Activated CD4-positive, CD25-positive, alpha-beta regulatory T cell treated with anti-CD3 and anti-CD28 coated beads, Interleukin-2, amount 50 U/mL, for 72 hours (primary cell): ENCODE measurements around the gene NANP.
"Not testable (repeated sequence)": the region's sequence is repeated elsewhere in the genome, so short reads cannot be mapped to it uniquely, and the experiment has no call there.

ENCODE experiments used
- DNase-seq: peaks from one replicate; pipeline ENCODE4 v3.0.0; 2021

The NANP gene

DNA sequence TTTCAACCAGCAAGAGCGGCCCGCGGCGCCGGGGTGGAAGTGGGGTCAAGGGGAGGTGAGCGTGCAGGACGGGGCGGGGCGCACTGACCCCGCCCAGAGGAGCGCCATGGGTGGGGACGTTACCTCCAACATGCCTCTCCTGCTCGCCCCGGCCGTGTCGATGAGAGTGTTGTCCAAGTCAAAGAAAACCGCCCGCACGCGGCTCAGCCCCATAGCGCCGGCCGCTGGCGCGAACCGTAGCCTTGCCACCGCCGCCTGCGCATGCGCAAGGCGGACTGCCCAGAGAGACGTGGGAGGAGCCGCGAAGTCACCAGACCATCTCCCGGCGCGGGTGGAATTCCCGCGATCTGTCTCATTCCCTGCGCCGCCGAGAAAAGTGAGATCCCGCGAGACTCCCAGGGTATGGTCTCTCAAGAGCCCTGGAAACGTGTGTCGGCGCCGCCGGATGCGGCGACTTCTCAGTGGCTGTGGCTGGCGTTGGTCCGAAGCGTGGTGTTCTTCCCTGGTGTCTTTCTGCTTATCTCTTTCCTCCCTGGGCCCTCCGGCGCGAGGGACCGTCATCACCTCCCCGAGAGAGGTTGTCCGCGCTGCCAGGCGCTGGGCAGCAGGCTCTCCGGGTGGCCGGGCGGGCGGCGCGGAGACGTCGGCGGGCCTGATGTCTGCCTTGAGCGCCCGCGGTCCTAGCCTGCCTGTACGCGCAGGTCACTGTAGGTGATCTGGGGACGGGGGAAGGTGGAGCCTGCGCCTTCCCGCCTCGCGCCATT is at the start of gene NANP:
Gene NANP, minus strand, starts transcription at position 279 of the 764 bp plus-strand sequence. Its CDS starts 66 bp downstream, at position 213.
- peak; percentile 90 for DNase-seq

- no peak for DNase-seq
Measured at GRCh38 chr20:25672659-25673235, 48.9 kb upstream of the NANP start.

GRCh38 chr20:25669826-25670422 is 46.1 kb upstream of the NANP start:
- DNase-seq: no peak

GRCh38 chr20:25668446-25668845 is 44.6 kb upstream of the NANP start:
- no peak for DNase-seq

DNA sequence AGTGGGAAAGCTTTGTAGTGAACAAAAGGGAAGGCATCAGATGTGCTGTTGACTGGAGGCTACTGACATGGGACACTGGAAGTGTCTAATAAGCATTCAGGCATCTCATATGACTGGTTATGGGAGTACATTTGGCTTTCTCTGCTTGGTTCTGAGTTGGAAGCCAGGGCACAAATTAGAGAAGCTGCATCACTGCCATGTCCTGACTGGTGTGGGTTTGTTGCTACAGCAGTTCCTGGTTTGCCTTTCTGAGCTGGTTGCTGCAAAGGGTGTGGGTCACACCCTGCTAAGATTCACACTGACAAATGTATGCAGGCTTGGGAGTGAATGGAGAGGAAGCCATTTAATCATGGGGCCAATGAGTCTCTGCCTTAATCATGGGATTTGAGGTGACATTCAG is 36.2 kb upstream of the NANP start:
- no peak for DNase-seq

- no peak for DNase-seq
Measured at GRCh38 chr20:25654487-25654886, 30.7 kb upstream of the NANP start.

DNA sequence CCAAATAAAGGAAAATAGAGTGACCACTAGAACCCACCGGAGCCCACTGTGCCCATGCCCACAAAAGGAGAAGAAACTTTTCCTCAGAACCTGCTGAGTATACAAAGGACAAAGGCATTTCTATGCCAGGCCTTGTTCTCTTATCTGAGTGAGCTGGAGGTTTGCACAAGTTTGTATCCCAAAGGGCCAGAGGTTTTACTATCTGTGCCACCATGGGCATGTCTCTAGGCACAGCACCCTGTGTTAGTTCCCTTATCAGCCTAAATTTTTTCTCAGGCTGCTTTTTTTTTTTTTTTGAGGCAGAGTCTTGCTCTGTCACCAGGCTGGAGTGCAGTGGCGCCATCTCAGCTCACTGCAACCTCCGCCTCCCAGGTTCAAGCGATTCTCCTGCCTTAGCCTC is 29.1 kb upstream of the NANP start:
- not testable (repeated sequence) for DNase-seq

DNA sequence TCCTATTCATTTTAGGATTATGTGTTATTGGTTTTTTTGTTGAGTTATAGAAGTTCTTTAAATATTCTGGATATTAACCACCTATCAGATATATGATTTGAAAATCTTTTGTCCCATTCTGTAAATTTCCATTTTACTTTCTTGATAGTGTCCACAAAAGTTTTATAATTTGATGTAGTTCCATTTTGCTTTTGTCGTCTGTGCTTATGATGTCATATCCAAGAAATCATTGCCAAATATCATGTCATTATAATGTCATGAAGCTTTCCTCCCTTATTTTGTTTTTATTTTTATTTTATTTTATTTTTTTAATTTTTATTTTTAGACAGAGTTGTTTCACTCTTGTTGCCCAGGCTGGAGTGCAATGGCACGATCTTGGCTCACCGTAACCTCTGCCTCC is 21.0 kb upstream of the NANP start:
- DNase-seq: no peak

DNA sequence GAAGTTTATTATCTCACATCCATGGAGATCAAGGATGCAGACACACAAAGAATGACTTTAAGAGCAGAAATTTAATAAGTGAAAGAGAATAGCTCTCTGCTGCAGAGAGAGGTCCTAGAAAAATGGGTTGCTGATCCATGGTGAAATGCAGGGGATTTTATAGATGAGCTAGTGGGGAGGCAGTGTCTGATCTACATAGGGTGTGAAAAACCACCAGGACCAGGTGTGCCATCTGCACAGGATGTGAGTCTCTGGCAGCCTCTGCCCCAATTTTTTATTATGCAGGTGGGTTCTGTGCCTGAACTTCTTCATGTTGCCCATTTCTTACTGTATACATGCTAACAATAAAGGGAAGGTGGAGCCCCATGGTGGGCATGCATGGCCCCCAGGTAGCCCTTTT is 19.9 kb upstream of the NANP start:
- DNase-seq: no peak

DNA sequence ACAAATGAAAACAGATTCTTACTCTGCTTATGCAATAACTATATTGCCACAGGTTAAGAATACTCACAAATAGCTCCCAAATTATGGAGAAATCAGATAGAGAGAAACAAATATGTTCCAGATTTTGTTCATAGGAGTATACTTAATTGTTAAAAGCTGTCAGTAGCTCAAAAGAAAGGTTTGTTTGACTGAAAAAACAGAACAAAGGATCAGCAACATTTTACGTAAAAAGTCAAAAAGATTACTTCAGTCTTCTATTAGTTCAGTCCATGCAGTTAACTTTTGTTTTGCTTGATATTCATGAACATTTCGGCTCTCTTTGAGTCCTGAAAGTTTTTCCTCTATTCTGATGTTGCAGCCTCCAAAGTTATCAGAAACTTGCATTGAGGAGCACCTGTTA is 13.4 kb upstream of the NANP start:
- DNase-seq: no peak

DNA sequence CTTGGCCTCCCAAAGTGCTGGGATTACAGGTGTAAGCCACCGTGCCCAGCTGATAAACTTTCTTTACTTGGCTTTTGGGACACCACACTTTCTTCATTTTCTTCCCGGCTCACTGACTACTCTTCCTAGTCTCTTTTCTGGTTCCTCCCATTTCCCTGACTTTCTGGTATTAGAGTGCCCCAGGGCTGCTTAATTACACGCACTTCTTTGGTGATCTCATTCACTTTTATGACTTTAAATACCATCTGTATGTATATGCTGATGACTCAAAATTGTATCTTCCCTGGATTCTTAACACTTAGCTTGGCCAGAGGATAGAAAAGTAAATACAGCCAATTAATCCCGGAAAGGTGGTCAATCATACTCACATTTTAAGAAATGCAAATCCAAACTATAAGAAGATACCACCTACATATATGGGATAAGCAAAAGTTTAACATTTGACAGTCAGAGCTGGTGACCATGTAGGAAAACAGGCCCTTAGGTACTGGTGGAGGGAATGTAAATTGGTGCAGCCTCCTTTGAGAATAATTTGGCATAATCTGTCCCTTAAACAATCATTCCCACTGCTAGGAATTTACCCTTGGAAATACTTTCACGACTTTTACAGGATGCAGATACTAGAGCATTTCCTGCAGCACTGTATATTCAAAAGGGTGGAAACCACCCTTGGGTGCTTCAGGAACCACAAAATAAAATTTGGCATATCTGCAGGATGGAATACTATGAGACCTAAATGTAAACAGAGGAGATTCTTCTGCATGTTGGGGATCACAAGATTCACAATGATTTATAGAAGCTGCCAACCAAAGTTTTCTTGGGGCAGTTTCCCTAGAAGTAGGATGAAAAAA is 9.4 kb upstream of the NANP start:
- no peak for DNase-seq

GRCh38 chr20:25630615-25631014 is 6.8 kb upstream of the NANP start:
- not testable (repeated sequence) for DNase-seq

GRCh38 chr20:25629816-25630499 is 6.1 kb upstream of the NANP start:
- DNase-seq: no peak

GRCh38 chr20:25626779-25627178 is 3.0 kb upstream of the NANP start:
- DNase-seq: no peak

DNA sequence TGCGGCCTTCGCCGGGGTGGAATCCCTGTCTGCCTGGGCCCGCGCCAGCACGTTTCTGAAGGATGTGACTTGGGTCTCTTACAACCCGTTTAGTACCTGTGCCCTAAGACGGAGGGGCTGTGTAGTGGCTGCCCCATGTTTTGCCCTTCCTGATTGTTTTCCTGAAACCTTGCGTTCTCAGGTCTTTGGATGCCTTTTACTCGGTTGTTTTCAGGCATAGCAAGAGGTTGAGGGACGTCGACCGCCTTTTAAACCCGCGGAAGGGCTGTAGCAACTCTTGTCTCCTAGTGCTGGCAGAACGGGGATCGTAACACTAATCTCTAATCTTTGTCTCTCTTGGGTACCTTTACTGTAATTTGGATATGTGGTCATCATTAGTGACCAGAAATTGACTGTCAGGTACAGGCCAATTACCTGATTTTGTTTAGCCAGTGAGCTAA is 706 bp upstream of the NANP start:
- no peak for DNase-seq

DNA sequence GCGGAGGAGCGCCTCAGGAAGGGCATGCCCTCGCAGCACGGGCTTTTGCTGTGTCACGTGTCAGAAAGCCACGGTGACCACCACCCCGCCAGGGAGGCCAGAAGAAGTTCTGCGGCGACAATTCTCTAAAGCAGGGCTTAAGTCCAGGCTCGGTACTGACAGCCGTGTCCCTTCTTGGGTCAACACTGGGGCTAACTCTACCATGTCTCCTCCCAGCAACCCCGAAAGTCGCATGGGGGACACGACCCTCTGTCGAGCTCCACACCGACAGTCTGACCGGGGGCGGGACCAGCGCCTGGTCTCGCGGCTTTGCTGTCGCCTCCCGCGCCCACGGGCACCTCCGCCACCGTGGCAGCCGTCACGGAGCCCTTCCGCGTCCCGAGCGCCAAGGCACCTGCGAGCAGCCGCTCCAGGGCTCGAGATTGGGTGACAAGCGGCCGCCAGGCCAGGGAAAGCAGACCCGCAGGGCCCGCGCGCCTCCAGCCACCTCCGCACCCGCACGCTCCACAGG is 534 bp downstream of the NANP start:
- no peak for DNase-seq

GRCh38 chr20:25622450-25623224 is 1.2 kb downstream of the NANP start:
- no peak for DNase-seq

DNA sequence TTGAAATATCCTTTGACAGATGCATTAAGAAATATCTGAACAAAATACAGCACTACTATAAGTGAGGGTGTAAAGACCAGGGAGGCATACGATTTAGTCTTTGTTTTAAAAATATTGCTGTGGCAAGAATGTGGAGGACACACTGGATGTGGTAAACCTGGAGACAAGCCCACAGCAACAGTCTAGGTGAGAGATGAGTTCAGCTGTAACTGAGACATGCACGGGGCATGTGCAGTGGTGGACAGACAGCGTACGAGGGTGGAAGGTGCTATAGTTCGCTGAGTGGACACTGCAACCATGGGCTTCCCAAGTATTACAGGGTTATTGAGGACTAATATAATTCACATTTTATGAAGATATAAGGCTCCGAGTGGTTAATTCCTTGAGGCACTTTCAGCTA is 1.8 kb downstream of the NANP start:
- no peak for DNase-seq

- no peak for DNase-seq
Measured at GRCh38 chr20:25619514-25619913, 4.3 kb downstream of the NANP start.

DNA sequence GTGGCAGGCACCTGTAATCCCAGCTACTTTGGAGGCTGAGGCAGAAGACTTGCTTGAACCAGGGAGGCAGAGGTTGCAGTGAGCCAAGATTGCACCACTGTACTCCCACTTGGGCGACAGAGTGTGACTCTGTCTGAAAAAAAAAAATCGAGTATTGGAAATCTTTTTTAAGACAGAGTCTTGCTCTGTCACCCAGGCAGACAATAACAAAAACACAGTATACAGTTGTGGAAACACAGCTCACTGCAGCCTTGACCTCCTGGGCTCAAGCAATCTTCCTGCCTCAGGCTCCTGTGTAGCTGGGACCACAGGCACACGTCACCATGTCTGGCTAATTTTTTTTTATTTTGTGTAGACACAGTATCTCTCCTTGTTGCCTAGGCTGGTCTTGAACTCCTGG is 15.0 kb downstream of the NANP start:
- no peak for DNase-seq

DNA sequence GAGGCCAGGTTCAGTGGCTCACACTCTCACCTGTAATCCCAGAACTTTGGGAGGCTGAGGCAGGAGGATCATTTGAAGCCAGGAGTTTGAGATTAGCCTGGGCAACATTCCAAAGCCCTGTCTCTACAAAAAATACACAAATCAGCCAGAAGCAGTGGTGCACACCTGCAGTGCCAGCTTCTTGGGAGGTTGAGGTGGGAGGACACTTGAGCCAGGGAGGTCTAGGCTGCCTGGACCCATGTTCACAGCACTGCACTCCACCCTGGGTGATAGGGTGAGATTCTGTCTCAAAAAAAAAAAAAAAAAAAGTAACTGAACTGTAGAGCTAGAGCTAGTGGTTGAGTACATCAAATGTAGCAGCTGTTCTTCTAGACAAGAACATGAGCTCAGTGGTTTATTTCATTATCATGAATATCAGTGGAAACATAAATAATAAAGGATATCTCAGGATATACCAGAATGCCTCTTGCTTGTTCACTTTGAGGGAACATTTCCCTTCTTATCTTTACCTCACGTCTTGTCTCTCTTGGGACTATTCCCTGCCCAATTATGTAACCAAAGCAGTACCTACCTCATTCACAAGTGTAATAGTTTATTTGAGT is 17.6 kb downstream of the NANP start:
- DNase-seq: no peak
